OCI-LY7 (cell line): ENCODE data around the gene ADAMTSL3. TPM values are rescaled to one million over a fixed set of nuclear protein-coding genes. Genes with fewer than 3 reads are reported as not detected.

Source experiments
- BruUV-seq: library from RNA; stranded (reverse); fragments of 400-500 nt; replicated peaks from 2 replicates; lab custom pipeline; 2021; lab: Mats Ljungman, UMichigan
- CTCF ChIA-PET: fragments of 300-600 bp; sonication (Branson Sonifier 250); formaldehyde crosslinking; loops from one replicate; lab custom pipeline; 2022; ENCODE audit warnings: antibody characterized with exemption; ENCODE audit not compliant: unreplicated experiment; lab: Charles Lee
- POLR2A ChIA-PET: fragments of 300-600 bp; sonication (Branson Sonifier 250); formaldehyde crosslinking; loops from one replicate; lab custom pipeline; 2022; ENCODE audit warnings: antibody characterized with exemption; lab: Charles Lee
- DNase-seq: peaks from one replicate; pipeline ENCODE4 v3.0.0-alpha.2; 2015; ENCODE audit warnings: low spot score
- H2AFZ ChIP-seq: fragments of 200-600 bp; sonication (generic), shearing (Covaris generic); 2 replicates; pipeline ENCODE4 v1.6.1; 2014; ENCODE audit warnings: mild to moderate bottlenecking, antibody characterized with exemption, low read length, moderate library complexity
- H3K27ac ChIP-seq: fragments of 200-600 bp; sonication (generic); 2 replicates; pipeline ENCODE4 v1.5.1; 2014; ENCODE audit warnings: mixed run types, low read depth, mild to moderate bottlenecking, moderate library complexity, low read length, inconsistent platforms; ENCODE audit not compliant: poor library complexity, severe bottlenecking
- H3K36me3 ChIP-seq: fragments of 200-600 bp; sonication (generic); 2 replicates; pipeline ENCODE4 v1.6.1; 2014; ENCODE audit warnings: mild to moderate bottlenecking, antibody characterized with exemption, low read length, moderate library complexity, mixed read lengths; ENCODE audit not compliant: insufficient read depth
- H3K4me1 ChIP-seq: fragments of 200-600 bp; sonication (generic); 2 replicates; pipeline ENCODE4 v1.5.1; 2014; ENCODE audit warnings: mild to moderate bottlenecking, low read length; ENCODE audit not compliant: insufficient read depth, poor library complexity, severe bottlenecking
- H3K4me2 ChIP-seq: fragments of 200-600 bp; sonication (generic); 2 replicates; pipeline ENCODE4 v1.6.1; 2014; ENCODE audit warnings: mild to moderate bottlenecking, low read length
- H3K4me3 ChIP-seq: fragments of 200-600 bp; sonication (generic); 2 replicates; pipeline ENCODE4 v1.5.1; 2014; ENCODE audit warnings: mild to moderate bottlenecking, low read depth, low read length; ENCODE audit not compliant: poor library complexity, severe bottlenecking
- H3K79me2 ChIP-seq: fragments of 200-600 bp; sonication (generic); 2 replicates; pipeline ENCODE4 v1.6.1; 2016; ENCODE audit warnings: low read depth, mild to moderate bottlenecking, low read length, moderate library complexity, mixed read lengths; ENCODE audit not compliant: insufficient read depth
- H3K9me2 ChIP-seq: fragments of 200-600 bp; sonication (generic); 2 replicates; pipeline ENCODE4 v1.6.1; 2016; ENCODE audit warnings: mild to moderate bottlenecking, low read length, mixed read lengths; ENCODE audit not compliant: insufficient read depth
- H3K9me3 ChIP-seq: fragments of 200-600 bp; sonication (generic); 2 replicates; pipeline ENCODE4 v1.6.1; 2014; ENCODE audit warnings: mild to moderate bottlenecking, mixed run types, low read length, mixed read lengths
- H4K20me1 ChIP-seq: fragments of 200-600 bp; sonication (generic); 2 replicates; pipeline ENCODE4 v1.6.1; 2014; ENCODE audit warnings: mild to moderate bottlenecking, antibody characterized with exemption, low read length, moderate library complexity, mixed read lengths; ENCODE audit not compliant: insufficient read depth
- EZH2phosphoT487 ChIP-seq: fragments of 200-600 bp; sonication (generic); IDR thresholded peaks from 2 replicates; pipeline ENCODE4 v1.6.1; 2018; ENCODE audit warnings: low read depth, borderline replicate concordance, mild to moderate bottlenecking, mixed run types, antibody characterized with exemption, low read length, moderate library complexity, mixed read lengths
- intact Hi-C: fragments of 100-400 bp; cut with micrococcal nuclease; formaldehyde crosslinking; loops from one replicate; pipeline ENCODE4 v1.10.0; 2022; ENCODE audit not compliant: unreplicated experiment
- total RNA-seq, 2 experiments: library from RNA; depleted of rRNA in 1 of 2; stranded (reverse); fragments of >200 nt in 1 of 2; shearing (Covaris generic) in 1 of 2; gene quantifications; 2 replicates each; pipeline ENCODE4 v1.2.3, GENCODE V29; 2014 to 2022
- TF ChIP-seq, protein P1 (sequence below): fragments of 200-600 bp; sonication (generic); conservative IDR thresholded peaks from 2 replicates; pipeline ENCODE4 v1.5.1; 2014; ENCODE audit warnings: mild to moderate bottlenecking, antibody characterized with exemption, low read length, moderate library complexity, mixed read lengths

Gene ADAMTSL3
- total RNA-seq, 2 experiments from 2014 or later, result not detected

- intact Hi-C loops, result no loop called here
- Histone ChIP-seq H2AFZ (no peak overlapping the region), H3K27ac (no peak overlapping the region), H3K9me2 (no peaks in the 10 kb centered on the region), H3K79me2 (no peaks in the 10 kb centered on the region), H3K4me2 (no peak overlapping the region), H3K4me1 (no peaks in the 10 kb centered on the region), H3K4me3 (no peak overlapping the region), H3K36me3 (no peaks in the 10 kb centered on the region), H4K20me1 (no peaks in the 10 kb centered on the region), H3K9me3 (no peaks in the 10 kb centered on the region)
- no TSS peak for BruUV-seq
- POLR2A ChIA-PET, result no interaction called here
- no peak for DNase-seq
- TF ChIP-seq, protein P1, sequence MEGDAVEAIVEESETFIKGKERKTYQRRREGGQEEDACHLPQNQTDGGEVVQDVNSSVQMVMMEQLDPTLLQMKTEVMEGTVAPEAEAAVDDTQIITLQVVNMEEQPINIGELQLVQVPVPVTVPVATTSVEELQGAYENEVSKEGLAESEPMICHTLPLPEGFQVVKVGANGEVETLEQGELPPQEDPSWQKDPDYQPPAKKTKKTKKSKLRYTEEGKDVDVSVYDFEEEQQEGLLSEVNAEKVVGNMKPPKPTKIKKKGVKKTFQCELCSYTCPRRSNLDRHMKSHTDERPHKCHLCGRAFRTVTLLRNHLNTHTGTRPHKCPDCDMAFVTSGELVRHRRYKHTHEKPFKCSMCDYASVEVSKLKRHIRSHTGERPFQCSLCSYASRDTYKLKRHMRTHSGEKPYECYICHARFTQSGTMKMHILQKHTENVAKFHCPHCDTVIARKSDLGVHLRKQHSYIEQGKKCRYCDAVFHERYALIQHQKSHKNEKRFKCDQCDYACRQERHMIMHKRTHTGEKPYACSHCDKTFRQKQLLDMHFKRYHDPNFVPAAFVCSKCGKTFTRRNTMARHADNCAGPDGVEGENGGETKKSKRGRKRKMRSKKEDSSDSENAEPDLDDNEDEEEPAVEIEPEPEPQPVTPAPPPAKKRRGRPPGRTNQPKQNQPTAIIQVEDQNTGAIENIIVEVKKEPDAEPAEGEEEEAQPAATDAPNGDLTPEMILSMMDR, result no peak
- TF ChIP-seq EZH2phosphoT487, result no peak
- CTCF ChIA-PET, result no interaction called here
Measured at GRCh38 chr15:83767741-83768140, 113.8 kb downstream of the ADAMTSL3 start.

DNA sequence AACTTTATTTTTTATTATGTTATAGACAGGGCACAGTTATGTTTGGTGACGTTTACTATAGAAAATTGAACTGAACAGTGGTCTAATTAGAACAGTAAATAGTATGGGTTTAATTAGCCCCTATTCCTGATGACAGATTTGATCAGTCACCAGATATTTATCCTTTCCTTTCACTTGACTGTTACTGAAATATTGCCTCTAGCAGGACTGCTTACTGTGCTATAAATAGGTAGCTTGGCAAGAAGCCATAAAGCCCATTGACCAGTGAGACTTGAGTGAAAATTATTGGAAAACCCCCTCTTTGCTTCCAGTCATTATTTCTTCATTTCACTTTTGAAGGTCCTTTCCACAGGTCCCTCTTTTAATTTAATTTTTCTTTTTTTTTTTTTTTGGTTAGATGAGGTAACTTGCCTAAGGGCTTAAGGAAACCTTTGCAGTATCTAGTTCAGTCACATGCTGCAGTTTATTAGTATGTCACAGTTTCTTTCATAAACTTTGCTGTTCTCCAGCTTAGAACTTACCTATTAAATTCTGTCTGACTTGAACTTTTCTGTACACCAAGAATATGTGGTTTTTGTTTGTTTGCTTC is 115.6 kb downstream of the ADAMTSL3 start:
- Histone ChIP-seq H2AFZ (no peak overlapping the region), H3K9me3 (no peaks in the 10 kb centered on the region), H3K9me2 (no peaks in the 10 kb centered on the region), H4K20me1 (no peaks in the 10 kb centered on the region), H3K36me3 (no peaks in the 10 kb centered on the region), H3K4me3 (no peak overlapping the region), H3K4me2 (no peak overlapping the region), H3K4me1 (no peaks in the 10 kb centered on the region), H3K79me2 (no peaks in the 10 kb centered on the region), H3K27ac (no peak overlapping the region)
- BruUV-seq, result no TSS peak
- ChIA-PET POLR2A (no interaction called here), CTCF (no interaction called here)
- intact Hi-C loops, result no loop called here
- no peak for DNase-seq
- no peak for TF ChIP-seq EZH2phosphoT487
- TF ChIP-seq, protein P1, result no peak

DNA sequence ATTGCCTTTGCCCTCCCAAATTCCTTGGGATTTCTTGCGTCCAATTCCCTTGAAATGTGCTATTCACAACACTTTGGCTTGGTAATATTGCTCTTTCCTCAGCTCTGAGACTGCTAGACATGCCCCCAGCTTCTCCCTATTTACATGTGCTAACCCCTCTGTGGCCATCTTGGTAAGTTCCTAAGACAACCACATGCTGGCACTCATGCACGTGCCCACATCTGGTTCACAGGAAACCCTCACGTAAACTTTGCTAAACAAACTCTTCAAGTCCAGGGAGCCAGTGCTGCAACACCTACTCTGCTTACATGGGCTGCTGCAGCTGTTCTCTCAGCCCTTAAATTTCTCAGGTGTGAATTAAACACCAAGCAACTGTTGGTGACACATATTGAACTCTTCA is 121.8 kb downstream of the ADAMTSL3 start:
- intact Hi-C loops, result no loop called here
- Histone ChIP-seq H3K4me1 (no peaks in the 10 kb centered on the region), H3K79me2 (no peaks in the 10 kb centered on the region), H3K4me3 (no peak overlapping the region), H3K4me2 (no peak overlapping the region), H3K27ac (no peak overlapping the region), H4K20me1 (no peaks in the 10 kb centered on the region), H3K9me3 (no peaks in the 10 kb centered on the region), H2AFZ (no peak overlapping the region), H3K36me3 (no peaks in the 10 kb centered on the region), H3K9me2 (no peaks in the 10 kb centered on the region)
- CTCF ChIA-PET, result no interaction called here
- POLR2A ChIA-PET, result no interaction called here
- no peak for TF ChIP-seq EZH2phosphoT487
- TF ChIP-seq, protein P1, result no peak
- no peak for DNase-seq
- no TSS peak for BruUV-seq
